ENCODE data around the gene CD274.

DNA sequence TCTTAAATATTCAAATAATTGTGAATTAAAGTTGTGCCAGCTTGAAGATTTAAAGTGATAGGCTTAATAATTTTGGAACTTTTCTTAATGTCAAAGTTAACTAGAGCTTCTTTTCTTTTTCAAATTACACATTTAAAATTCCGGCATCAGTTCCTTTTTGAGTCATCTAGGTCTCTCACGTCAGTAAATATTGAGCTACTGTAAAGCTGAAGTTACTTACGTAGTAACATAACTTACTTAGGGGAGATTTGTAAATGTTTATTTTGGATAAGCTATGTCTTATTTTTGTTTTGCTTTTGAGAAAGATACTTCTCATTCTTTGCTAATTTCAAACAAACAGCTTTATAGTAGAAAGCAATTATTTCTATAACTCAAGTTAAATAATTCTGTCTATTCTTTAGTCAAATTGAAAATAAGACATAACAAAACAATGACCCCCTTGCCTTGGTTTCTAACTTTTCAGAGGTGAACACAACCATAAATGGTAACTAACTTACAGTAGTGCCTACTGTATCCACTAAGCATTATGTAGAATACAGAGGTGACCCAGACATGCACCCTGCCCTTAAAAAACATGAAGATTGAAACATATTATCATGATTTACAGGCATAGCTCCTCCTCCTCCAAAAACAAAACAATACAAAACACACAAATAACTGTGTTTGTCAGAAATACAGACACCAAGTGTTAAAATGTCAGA lies 29.8 kb downstream of the CD274 start:
- TF ChIP-seq, protein P1, sequence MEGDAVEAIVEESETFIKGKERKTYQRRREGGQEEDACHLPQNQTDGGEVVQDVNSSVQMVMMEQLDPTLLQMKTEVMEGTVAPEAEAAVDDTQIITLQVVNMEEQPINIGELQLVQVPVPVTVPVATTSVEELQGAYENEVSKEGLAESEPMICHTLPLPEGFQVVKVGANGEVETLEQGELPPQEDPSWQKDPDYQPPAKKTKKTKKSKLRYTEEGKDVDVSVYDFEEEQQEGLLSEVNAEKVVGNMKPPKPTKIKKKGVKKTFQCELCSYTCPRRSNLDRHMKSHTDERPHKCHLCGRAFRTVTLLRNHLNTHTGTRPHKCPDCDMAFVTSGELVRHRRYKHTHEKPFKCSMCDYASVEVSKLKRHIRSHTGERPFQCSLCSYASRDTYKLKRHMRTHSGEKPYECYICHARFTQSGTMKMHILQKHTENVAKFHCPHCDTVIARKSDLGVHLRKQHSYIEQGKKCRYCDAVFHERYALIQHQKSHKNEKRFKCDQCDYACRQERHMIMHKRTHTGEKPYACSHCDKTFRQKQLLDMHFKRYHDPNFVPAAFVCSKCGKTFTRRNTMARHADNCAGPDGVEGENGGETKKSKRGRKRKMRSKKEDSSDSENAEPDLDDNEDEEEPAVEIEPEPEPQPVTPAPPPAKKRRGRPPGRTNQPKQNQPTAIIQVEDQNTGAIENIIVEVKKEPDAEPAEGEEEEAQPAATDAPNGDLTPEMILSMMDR (IDR thresholded peaks at IDR 0.05): no peak
- TF ChIP-seq POLR2A (IDR thresholded peaks at IDR 0.05): no peak

Measured in heart left ventricle (tissue), 13 donors.